GM10248 (cell line): ENCODE results near the gene ERN1.
"Not testable (repeated sequence)": the region's sequence is repeated elsewhere in the genome, so short reads cannot be mapped to it uniquely, and the experiment has no call there.

ENCODE experiments used
- CTCF ChIA-PET: fragments of 300-600 bp; sonication (Branson Sonifier 250); formaldehyde crosslinking; extraction: SDS; loops from one replicate; lab custom pipeline; 2021; ENCODE audit warnings: antibody characterized with exemption; lab: Yijun Ruan, JAX
- POLR2A ChIA-PET: fragments of 350-650 bp; sonication (Branson Sonifier 250); formaldehyde crosslinking; extraction: SDS; loops from one replicate; lab custom pipeline; 2020; ENCODE audit warnings: antibody characterized with exemption; lab: Yijun Ruan, JAX
- DNase-seq: peaks from one replicate; pipeline ENCODE4 v3.0.0; 2012; ENCODE audit errors: extremely low spot score
- TF ChIP-seq, protein P1 (sequence below): IDR thresholded peaks from 2 replicates; pipeline ENCODE4 v1.5.1; 2012; ENCODE audit warnings: mild to moderate bottlenecking, low read depth; ENCODE audit errors: extremely low read depth, missing control alignments, control extremely low read depth

The ERN1 gene

DNA sequence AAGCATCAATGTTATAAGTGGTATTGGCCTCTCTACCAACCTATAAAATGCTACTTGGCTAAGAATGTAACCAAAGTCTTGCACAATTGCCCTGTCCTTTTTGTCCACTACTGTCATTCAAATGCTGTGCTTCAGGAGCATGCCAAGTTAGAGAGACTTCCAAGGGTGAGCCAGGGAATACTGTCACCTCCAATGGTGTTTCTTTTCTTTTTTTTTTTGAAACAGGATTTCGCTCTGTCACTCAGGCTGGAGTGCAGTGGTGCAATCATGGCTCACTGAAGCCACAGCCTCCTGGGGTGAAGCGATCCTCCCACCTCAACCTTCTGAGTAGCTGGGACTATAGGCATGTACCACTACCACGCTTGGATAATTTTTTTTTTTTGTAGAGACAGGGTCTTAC, 43.7 kb upstream of the ERN1 start:
- ChIA-PET POLR2A (no interaction called here), CTCF (no interaction called here)
- DNase-seq = no peak
- TF ChIP-seq, protein P1, sequence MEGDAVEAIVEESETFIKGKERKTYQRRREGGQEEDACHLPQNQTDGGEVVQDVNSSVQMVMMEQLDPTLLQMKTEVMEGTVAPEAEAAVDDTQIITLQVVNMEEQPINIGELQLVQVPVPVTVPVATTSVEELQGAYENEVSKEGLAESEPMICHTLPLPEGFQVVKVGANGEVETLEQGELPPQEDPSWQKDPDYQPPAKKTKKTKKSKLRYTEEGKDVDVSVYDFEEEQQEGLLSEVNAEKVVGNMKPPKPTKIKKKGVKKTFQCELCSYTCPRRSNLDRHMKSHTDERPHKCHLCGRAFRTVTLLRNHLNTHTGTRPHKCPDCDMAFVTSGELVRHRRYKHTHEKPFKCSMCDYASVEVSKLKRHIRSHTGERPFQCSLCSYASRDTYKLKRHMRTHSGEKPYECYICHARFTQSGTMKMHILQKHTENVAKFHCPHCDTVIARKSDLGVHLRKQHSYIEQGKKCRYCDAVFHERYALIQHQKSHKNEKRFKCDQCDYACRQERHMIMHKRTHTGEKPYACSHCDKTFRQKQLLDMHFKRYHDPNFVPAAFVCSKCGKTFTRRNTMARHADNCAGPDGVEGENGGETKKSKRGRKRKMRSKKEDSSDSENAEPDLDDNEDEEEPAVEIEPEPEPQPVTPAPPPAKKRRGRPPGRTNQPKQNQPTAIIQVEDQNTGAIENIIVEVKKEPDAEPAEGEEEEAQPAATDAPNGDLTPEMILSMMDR = no peak

GRCh38 chr17:64172510-64172909, 42.6 kb upstream of the ERN1 start:
- TF ChIP-seq, protein P1 = no peak
- ChIA-PET POLR2A (no interaction called here), CTCF (no interaction called here)
- DNase-seq = no peak

- ChIA-PET POLR2A (no interaction called here), CTCF (interaction anchor here (1.1 kb wide), 1 partner anchor 23 kb away, joined by 3 read pairs; no protein-coding TSS in a partner anchor)
- no peak for DNase-seq
These were observed 41.1 kb upstream of the ERN1 start for GRCh38 chr17:64171041-64171440.

DNA sequence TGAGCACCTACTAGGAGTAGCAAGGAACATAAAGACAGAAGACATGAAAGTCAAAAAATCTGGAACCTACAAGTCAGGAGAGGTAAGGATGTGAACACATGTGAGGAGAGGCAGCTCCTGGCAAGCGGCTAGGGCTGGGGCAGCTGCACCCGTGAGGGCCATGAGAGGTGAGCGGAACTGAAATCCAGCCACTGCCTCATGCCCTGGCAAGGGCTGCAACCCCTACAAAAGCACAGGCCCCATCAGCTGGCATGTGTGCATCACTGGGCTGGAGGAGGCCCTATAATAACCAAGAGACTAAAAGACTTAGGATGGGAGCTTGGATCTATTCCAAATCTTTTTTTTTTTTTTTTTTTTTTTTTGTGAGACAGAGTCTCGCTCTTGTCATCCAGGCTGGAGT, 40.3 kb upstream of the ERN1 start:
- ChIA-PET POLR2A (no interaction called here), CTCF (interaction anchor here (1.0 to 1.3 kb wide), 3 partner anchors 10 to 38 kb away, joined by 3 read pairs; no protein-coding TSS in a partner anchor)
- DNase-seq = no peak
- TF ChIP-seq, protein P1 = no peak

More at GRCh38 chr17:64171041-64171440, 41.1 kb upstream of the ERN1 start:
- TF ChIP-seq, protein P1 = no peak

DNA sequence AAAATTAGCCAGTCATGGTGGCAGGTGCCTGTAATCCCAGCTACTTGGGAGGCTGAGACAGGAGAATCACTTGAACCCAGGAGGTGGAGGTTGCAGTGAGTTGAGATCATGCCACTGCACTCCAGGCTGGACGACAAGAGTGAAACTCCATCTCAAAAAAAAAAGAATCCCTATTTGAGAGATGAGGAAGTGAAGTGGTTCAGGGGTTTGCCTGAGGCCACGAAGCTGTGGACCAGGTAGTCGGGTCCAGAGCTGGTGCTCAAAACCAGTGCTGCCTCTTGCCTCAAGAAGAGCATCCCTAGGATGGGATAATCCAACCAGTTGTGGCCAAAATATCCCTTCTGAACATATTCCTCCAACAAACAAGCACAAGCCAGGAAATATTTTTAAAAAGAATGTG, 37.7 kb upstream of the ERN1 start:
- not testable (repeated sequence) for DNase-seq
- POLR2A ChIA-PET = interaction anchor here (3.2 kb wide), 1 partner anchor 22 kb away, joined by 12 read pairs; no protein-coding TSS in a partner anchor
- CTCF ChIA-PET = interaction anchor here (0.7 to 2.4 kb wide), 6 partner anchors 8 to 248 kb away, joined by 3 to 6 read pairs (median 4); partner anchors contain the start of gene GH1

GRCh38 chr17:64166876-64167275, 36.9 kb upstream of the ERN1 start:
- ChIA-PET CTCF (interaction anchor here (1.0 to 2.4 kb wide), 3 partner anchors 9 to 247 kb away, joined by 3 to 6 read pairs (median 4); partner anchors contain the start of gene GH1), POLR2A (interaction anchor here (3.2 kb wide), 1 partner anchor 21 kb away, joined by 12 read pairs; no protein-coding TSS in a partner anchor)
- DNase-seq = no peak
- TF ChIP-seq, protein P1 = no peak

- ChIA-PET CTCF (interaction anchor here (1.2 to 1.8 kb wide), 5 partner anchors 15 to 46 kb away, joined by 3 to 4 read pairs (median 3); no protein-coding TSS in a partner anchor), POLR2A (interaction anchor here (1.3 kb wide), 1 partner anchor 20 kb away, joined by 5 read pairs; no protein-coding TSS in a partner anchor)
- no peak for DNase-seq
- TF ChIP-seq, protein P1 = no peak
These were observed 35.4 kb upstream of the ERN1 start for GRCh38 chr17:64165347-64165746.
